K562 (cell line): ENCODE results near the gene OMP. TPM values are rescaled to one million over a fixed set of nuclear protein-coding genes. Genes with fewer than 3 reads are reported as not detected.

Experiments
- BDP1 ChIP-seq: IDR thresholded peaks from 3 replicates; pipeline ENCODE4 v1.6.1; 2011; ENCODE audit not compliant: insufficient read length, insufficient read depth
- ESRRA ChIP-seq: fragments of 450-650 bp; IDR thresholded peaks from 2 replicates; pipeline ENCODE4 v1.6.1; 2014; ENCODE audit warnings: low read depth, mild to moderate bottlenecking, moderate library complexity, borderline replicate concordance
- MEF2A ChIP-seq: IDR thresholded peaks from 2 replicates; pipeline ENCODE4 v1.6.1; 2011; ENCODE audit warnings: low read depth, mild to moderate bottlenecking, low read length, moderate library complexity; ENCODE audit not compliant: control insufficient read depth
- NEUROD1 ChIP-seq: fragments of 150-350 bp; IDR thresholded peaks from 2 replicates; pipeline ENCODE4 v1.6.1; 2014; ENCODE audit warnings: borderline replicate concordance, low read length, low read depth; ENCODE audit not compliant: partially characterized antibody
- NR3C1 ChIP-seq: sonication (generic); formaldehyde crosslinking; IDR thresholded peaks from 2 replicates; pipeline ENCODE4 v1.8.1; 2022; ENCODE audit warnings: missing genetic modification reagents
- RAD21 ChIP-seq, 2 experiments: fragments of 250-450 bp in 1 of 2; fragments of 450-650 bp in 1 of 2; sonication (Bioruptor Pico) in 1 of 2; formaldehyde crosslinking in 1 of 2; IDR thresholded peaks in 1 of 2; conservative IDR thresholded peaks in 1 of 2; 2 replicates each; pipeline versions ENCODE4 v1.4.0 to v1.8.0; 2020 to 2022; ENCODE audit warnings: mild to moderate bottlenecking in 2 of 2, moderate library complexity in 1 of 2
- SPI1 ChIP-seq: IDR thresholded peaks from 2 replicates; pipeline ENCODE4 v1.6.1; 2011; ENCODE audit warnings: low read depth, low read length, control low read depth, borderline replicate concordance
- SUPT5H ChIP-seq: fragments of 450-650 bp; IDR thresholded peaks from 2 replicates; pipeline ENCODE4 v1.6.1; 2016
- XRCC4 ChIP-seq: IDR thresholded peaks from one replicate; pipeline ENCODE4 v1.6.1; 2011; ENCODE audit not compliant: insufficient read depth, insufficient read length; ENCODE audit errors: extremely low read depth
- ZNF121 ChIP-seq: sonication (generic); formaldehyde crosslinking; conservative IDR thresholded peaks from 2 replicates; pipeline ENCODE4 v1.8.0; 2022; ENCODE audit warnings: missing genetic modification reagents
- ZNF124 ChIP-seq: sonication (generic); formaldehyde crosslinking; IDR thresholded peaks from 2 replicates; pipeline ENCODE4 v1.8.1; 2022; ENCODE audit warnings: missing genetic modification reagents
- polyA plus RNA-seq, 8 experiments: library from polyadenylated mRNA; depleted of rRNA in 4 of 8; stranded (reverse) in 5 of 8; unstranded in 3 of 8; fragments of >200 nt; fragmentation: Nextera tagmentation in 2 of 8; fragmentation: Illumina TruSeq in 1 of 8; extraction: Ambion mirVana in 2 of 8; extraction: Trizol in 1 of 8; gene quantifications; 2 replicates each; pipeline versions ENCODE4 v1.2.1 to v1.2.3, GENCODE V29; 2011 to 2014; ENCODE audit warnings: inconsistent platforms in 1 of 8, missing spikeins in 1 of 8
- total RNA-seq, 7 experiments: library from RNA; depleted of rRNA in 6 of 7; stranded (reverse); fragments of >200 nt in 6 of 7; fragmentation: Illumina TruSeq in 2 of 7; extraction: Trizol in 2 of 7; gene quantifications; 2 replicates each; pipeline versions ENCODE4 v1.2.1 to v1.2.3, GENCODE V29; 2011 to 2021; ENCODE audit warnings: low replicate concordance in 1 of 7
- TF ChIP-seq, protein P1 (sequence below): sonication (generic); formaldehyde crosslinking; IDR thresholded peaks from 2 replicates; pipeline ENCODE4 v1.8.0; 2022; ENCODE audit warnings: mild to moderate bottlenecking, missing genetic modification reagents, borderline replicate concordance
- TF ChIP-seq, protein P2 (sequence below): sonication (generic); formaldehyde crosslinking; IDR thresholded peaks from 2 replicates; pipeline ENCODE4 v1.8.1; 2023; ENCODE audit warnings: mild to moderate bottlenecking, missing genetic modification reagents
- TF ChIP-seq, protein P3 (sequence below), 2 experiments: IDR thresholded peaks; 2 replicates each; pipeline ENCODE4 v1.6.1; 2012; ENCODE audit warnings: improper control_type of control experiment in 2 of 2, low read depth in 2 of 2, low read length in 2 of 2, borderline replicate concordance in 1 of 2
- TF ChIP-seq, protein P4 (sequence below), 3 experiments: fragments of 200-800 bp in 1 of 3; fragments of 250-450 bp in 1 of 3; fragments of 450-650 bp in 1 of 3; sonication (Bioruptor Pico) in 1 of 3; sonication (Bioruptor generic) in 1 of 3; formaldehyde crosslinking in 1 of 3; IDR thresholded peaks; 2 replicates each; pipeline versions ENCODE4 v1.6.1 to v1.8.0; 2016 to 2022; ENCODE audit warnings: mild to moderate bottlenecking in 2 of 3, missing genetic modification characterization in 2 of 3, missing compliant biosample characterization in 1 of 3, moderate library complexity in 1 of 3

Gene OMP
- total and polyA plus RNA-seq, 9 of the 15 experiments (the other 6 are each of a cell fraction or from before 2014, with no cell fraction given) = not detected

DNA sequence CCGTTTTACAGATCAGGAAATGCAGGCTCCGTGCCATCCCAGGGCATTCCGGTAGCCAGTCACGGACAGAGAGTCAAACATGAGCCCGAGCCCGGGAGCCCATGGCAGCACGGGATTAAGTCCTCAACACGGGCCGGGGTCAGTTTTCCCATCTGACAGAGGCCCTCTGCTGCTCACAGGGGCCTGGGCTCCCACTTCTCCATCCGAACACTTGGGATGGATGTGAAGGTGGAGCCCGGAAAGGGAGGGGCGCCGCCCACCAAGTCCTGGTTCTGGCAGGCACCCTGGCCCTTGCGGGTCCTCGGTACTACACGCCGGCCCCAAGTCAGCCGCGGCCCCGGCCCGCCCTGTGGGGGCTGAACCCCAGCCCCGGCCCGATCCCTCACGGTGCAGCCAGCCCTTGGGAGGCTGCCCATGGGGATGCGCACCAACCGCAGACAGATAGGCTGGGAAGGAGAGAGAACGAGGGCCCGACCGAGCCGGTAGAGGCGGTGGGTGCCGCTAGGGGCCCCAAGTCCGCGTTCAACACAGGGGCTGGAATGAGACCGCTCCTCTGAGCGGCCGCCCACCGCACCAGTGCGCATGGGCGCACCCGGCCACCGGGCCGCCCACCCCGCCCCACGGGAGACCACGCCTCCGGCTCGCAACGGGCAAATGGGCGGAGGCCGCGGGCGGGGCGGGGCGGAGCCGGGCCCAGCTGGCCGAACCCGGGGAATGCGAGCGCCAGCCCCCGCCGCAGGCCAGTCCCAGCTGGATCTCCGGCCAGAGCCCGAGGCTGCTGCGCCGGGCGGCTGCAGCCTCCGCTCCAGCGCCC, 36.2 kb upstream of the OMP start, which contains the start of gene CAPN5 (continued):
- TF ChIP-seq ZNF121 (CRISPR knock-in tag) (no peak), ZNF124 (no peak), MEF2A (no peak), SUPT5H (no peak), NEUROD1 (no peak), XRCC4 (no peak), NR3C1 (no peak), SPI1 (no peak), BDP1 (no peak), ESRRA (peak; percentile 43; the same call in 1 of the 2 replicates), RAD21 (CRISPR knock-in tag; conservative IDR thresholded peaks at IDR 0.05 in 1 of 2, IDR thresholded peaks at IDR 0.05 in 1 of 2) (0 out of 4 replicates have a peak, but pooled peaks of 1 of the 2 experiments have one; percentile 14)
- TF ChIP-seq, protein P1, sequence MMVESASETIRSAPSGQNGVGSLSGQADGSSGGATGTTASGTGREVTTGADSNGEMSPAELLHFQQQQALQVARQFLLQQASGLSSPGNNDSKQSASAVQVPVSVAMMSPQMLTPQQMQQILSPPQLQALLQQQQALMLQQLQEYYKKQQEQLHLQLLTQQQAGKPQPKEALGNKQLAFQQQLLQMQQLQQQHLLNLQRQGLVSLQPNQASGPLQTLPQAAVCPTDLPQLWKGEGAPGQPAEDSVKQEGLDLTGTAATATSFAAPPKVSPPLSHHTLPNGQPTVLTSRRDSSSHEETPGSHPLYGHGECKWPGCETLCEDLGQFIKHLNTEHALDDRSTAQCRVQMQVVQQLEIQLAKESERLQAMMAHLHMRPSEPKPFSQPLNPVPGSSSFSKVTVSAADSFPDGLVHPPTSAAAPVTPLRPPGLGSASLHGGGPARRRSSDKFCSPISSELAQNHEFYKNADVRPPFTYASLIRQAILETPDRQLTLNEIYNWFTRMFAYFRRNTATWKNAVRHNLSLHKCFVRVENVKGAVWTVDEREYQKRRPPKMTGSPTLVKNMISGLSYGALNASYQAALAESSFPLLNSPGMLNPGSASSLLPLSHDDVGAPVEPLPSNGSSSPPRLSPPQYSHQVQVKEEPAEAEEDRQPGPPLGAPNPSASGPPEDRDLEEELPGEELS (CRISPR knock-in tag) = no peak
- TF ChIP-seq, protein P2, sequence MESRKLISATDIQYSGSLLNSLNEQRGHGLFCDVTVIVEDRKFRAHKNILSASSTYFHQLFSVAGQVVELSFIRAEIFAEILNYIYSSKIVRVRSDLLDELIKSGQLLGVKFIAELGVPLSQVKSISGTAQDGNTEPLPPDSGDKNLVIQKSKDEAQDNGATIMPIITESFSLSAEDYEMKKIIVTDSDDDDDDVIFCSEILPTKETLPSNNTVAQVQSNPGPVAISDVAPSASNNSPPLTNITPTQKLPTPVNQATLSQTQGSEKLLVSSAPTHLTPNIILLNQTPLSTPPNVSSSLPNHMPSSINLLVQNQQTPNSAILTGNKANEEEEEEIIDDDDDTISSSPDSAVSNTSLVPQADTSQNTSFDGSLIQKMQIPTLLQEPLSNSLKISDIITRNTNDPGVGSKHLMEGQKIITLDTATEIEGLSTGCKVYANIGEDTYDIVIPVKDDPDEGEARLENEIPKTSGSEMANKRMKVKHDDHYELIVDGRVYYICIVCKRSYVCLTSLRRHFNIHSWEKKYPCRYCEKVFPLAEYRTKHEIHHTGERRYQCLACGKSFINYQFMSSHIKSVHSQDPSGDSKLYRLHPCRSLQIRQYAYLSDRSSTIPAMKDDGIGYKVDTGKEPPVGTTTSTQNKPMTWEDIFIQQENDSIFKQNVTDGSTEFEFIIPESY = peak; percentile 49; the same call in 1 of the 2 replicates
- TF ChIP-seq, protein P3, sequence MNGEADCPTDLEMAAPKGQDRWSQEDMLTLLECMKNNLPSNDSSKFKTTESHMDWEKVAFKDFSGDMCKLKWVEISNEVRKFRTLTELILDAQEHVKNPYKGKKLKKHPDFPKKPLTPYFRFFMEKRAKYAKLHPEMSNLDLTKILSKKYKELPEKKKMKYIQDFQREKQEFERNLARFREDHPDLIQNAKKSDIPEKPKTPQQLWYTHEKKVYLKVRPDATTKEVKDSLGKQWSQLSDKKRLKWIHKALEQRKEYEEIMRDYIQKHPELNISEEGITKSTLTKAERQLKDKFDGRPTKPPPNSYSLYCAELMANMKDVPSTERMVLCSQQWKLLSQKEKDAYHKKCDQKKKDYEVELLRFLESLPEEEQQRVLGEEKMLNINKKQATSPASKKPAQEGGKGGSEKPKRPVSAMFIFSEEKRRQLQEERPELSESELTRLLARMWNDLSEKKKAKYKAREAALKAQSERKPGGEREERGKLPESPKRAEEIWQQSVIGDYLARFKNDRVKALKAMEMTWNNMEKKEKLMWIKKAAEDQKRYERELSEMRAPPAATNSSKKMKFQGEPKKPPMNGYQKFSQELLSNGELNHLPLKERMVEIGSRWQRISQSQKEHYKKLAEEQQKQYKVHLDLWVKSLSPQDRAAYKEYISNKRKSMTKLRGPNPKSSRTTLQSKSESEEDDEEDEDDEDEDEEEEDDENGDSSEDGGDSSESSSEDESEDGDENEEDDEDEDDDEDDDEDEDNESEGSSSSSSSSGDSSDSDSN (IDR thresholded peaks at IDR 0.05; ENCODE audit: borderline replicate concordance in 1 of 2, low read depth in 2 of 2, low read length in 2 of 2) = peak; percentile 37 to 88; a peak in 2 of 4 replicates
- TF ChIP-seq, protein P4, sequence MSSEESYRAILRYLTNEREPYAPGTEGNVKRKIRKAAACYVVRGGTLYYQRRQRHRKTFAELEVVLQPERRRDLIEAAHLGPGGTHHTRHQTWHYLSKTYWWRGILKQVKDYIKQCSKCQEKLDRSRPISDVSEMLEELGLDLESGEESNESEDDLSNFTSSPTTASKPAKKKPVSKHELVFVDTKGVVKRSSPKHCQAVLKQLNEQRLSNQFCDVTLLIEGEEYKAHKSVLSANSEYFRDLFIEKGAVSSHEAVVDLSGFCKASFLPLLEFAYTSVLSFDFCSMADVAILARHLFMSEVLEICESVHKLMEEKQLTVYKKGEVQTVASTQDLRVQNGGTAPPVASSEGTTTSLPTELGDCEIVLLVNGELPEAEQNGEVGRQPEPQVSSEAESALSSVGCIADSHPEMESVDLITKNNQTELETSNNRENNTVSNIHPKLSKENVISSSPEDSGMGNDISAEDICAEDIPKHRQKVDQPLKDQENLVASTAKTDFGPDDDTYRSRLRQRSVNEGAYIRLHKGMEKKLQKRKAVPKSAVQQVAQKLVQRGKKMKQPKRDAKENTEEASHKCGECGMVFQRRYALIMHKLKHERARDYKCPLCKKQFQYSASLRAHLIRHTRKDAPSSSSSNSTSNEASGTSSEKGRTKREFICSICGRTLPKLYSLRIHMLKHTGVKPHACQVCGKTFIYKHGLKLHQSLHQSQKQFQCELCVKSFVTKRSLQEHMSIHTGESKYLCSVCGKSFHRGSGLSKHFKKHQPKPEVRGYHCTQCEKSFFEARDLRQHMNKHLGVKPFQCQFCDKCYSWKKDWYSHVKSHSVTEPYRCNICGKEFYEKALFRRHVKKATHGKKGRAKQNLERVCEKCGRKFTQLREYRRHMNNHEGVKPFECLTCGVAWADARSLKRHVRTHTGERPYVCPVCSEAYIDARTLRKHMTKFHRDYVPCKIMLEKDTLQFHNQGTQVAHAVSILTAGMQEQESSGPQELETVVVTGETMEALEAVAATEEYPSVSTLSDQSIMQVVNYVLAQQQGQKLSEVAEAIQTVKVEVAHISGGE (CRISPR knock-in tag; IDR thresholded peaks at IDR 0.05) = 0 out of 6 replicates have a peak, but pooled peaks of 1 of the 3 experiments have one; percentile 4
